Fibroblast of lung (primary cell): ENCODE measurements around the gene IQGAP2. TPM values are rescaled to one million over a fixed set of nuclear protein-coding genes. Genes with fewer than 3 reads are reported as not detected.
"Not testable (repeated sequence)": the region's sequence is repeated elsewhere in the genome, so short reads cannot be mapped to it uniquely, and the experiment has no call there.

Source experiments
- DNase-seq, 2 donors: peaks; one replicate each; pipeline versions ENCODE4 v3.0.0 to v3.0.0-alpha.2; 2010; ENCODE audit warnings: low read depth in 2 of 2
- H2AFZ ChIP-seq: 2 replicates; pipeline ENCODE4 v1.5.1; 2012; ENCODE audit warnings: low read length, control low read depth, inconsistent platforms
- H3K27ac ChIP-seq: 2 replicates; pipeline ENCODE4 v1.5.1; 2011; ENCODE audit warnings: low read length, control low read depth; ENCODE audit not compliant: insufficient read depth
- H3K27me3 ChIP-seq: 2 replicates; pipeline ENCODE4 v1.5.1; 2011; ENCODE audit warnings: mild to moderate bottlenecking, low read length; ENCODE audit not compliant: control insufficient read depth, insufficient read depth
- H3K36me3 ChIP-seq: 2 replicates; pipeline ENCODE4 v1.5.1; 2011; ENCODE audit warnings: low read length; ENCODE audit not compliant: control insufficient read depth, insufficient read depth
- H3K4me1 ChIP-seq: 2 replicates; pipeline ENCODE4 v1.5.1; 2011; ENCODE audit warnings: low read length; ENCODE audit not compliant: control insufficient read depth, insufficient read depth; ENCODE audit errors: extremely low read depth
- H3K4me2 ChIP-seq: 2 replicates; pipeline ENCODE4 v1.5.1; 2011; ENCODE audit warnings: low read length, control low read depth; ENCODE audit not compliant: insufficient read depth; ENCODE audit errors: extremely low read depth
- H3K4me3 ChIP-seq, 4 experiments: fragments of 200-600 bp in 1 of 4; sonication (generic) in 1 of 4; replicated peaks in 1 of 4; 2 replicates each; pipeline ENCODE4 v1.5.1; 2011 to 2016; ENCODE audit warnings: low read length in 4 of 4, low read depth in 3 of 4, mild to moderate bottlenecking in 3 of 4, control low read depth in 2 of 4, inconsistent platforms in 1 of 4, mixed read lengths in 1 of 4; ENCODE audit not compliant: insufficient read depth in 1 of 4; ENCODE audit errors: control extremely low read depth in 1 of 4
- H3K79me2 ChIP-seq: 2 replicates; pipeline ENCODE4 v1.5.1; 2012; ENCODE audit warnings: mild to moderate bottlenecking, low read length, inconsistent platforms; ENCODE audit not compliant: control insufficient read depth, insufficient read depth
- H3K9ac ChIP-seq: 2 replicates; pipeline ENCODE4 v1.5.1; 2011; ENCODE audit warnings: mild to moderate bottlenecking, low read length, control low read depth; ENCODE audit not compliant: insufficient read depth
- H3K9me3 ChIP-seq: 2 replicates; pipeline ENCODE4 v1.5.1; 2012; ENCODE audit warnings: low read depth, low read length; ENCODE audit not compliant: control insufficient read depth, insufficient read depth
- H4K20me1 ChIP-seq: 2 replicates; pipeline ENCODE4 v1.5.1; 2011; ENCODE audit warnings: low read length; ENCODE audit not compliant: control insufficient read depth, insufficient read depth; ENCODE audit errors: extremely low read depth
- EZH2 ChIP-seq: IDR thresholded peaks from 2 replicates; pipeline ENCODE4 v1.5.1; 2012; ENCODE audit warnings: low read length, control low read depth, mild to moderate bottlenecking; ENCODE audit errors: missing control alignments
- polyA plus RNA-seq, 2 donors: library from polyadenylated mRNA; depleted of rRNA in 1 of 2; stranded (reverse) in 1 of 2; unstranded in 1 of 2; fragments of >200 nt; gene quantifications; 2 replicates each; pipeline ENCODE4 v1.2.1, GENCODE V29; 2011 to 2012; ENCODE audit warnings: missing spikeins in 1 of 2
- total RNA-seq: library from RNA; depleted of rRNA; stranded (reverse); fragments of >200 nt; gene quantifications from 2 replicates; pipeline ENCODE4 v1.2.1, GENCODE V29; 2014
- TF ChIP-seq, protein P1 (sequence below), 2 donors: IDR thresholded peaks in 1 of 2; conservative IDR thresholded peaks in 1 of 2; 1 replicate in 1 of 2; 2 replicates in 1 of 2; pipeline ENCODE4 v1.5.1; 2011 to 2012; ENCODE audit warnings: low read length in 2 of 2, control low read depth in 1 of 2, inconsistent platforms in 1 of 2, low read depth in 1 of 2, mild to moderate bottlenecking in 1 of 2

The IQGAP2 gene
- total and polyA plus RNA-seq, 2 donors (not counting 1 experiment from before 2014, with no cell fraction given): 5.1 to 7.9 TPM

DNA sequence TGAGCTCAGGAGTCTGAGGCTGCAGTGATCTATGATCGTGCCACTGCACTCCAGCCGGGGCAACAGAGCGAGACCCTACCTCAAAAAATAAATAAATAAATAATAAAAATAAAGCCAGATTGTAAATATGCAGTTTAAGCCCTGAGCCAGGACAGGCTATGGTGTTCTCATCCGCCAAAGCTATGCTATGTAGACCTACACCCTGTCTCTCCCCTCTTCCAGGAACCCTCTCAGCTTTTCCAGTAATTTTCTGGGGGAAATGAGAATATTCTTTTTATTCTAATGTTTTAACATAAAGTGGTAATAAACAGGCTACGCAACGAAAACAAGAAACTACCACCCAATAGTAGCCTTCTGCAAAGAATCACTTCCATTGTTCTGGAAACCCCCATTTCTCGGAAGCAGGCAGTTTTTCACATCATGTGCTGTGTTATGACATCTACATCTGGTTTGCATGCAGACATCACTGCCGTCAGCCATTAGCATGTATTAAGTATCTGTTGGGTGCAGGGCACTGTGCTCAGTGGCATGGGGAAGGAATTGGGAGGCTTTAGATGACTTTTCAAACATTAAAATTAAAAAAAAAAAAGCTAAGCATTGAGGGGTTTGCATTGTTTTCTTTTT, 274.9 kb downstream of the IQGAP2 start:
- no peaks in the 10 kb centered on the region for H3K79me2 ChIP-seq
- no peaks in the 10 kb centered on the region for H3K4me1 ChIP-seq
- no peaks in the 10 kb centered on the region for H3K27me3 ChIP-seq
- no peaks in the 10 kb centered on the region for H4K20me1 ChIP-seq
- no peak for DNase-seq
- no peak overlapping the region for H3K27ac ChIP-seq
- H3K36me3 ChIP-seq: no peaks in the 10 kb centered on the region
- H2AFZ ChIP-seq: no peak overlapping the region
- no peak for TF ChIP-seq EZH2
- TF ChIP-seq, protein P1, sequence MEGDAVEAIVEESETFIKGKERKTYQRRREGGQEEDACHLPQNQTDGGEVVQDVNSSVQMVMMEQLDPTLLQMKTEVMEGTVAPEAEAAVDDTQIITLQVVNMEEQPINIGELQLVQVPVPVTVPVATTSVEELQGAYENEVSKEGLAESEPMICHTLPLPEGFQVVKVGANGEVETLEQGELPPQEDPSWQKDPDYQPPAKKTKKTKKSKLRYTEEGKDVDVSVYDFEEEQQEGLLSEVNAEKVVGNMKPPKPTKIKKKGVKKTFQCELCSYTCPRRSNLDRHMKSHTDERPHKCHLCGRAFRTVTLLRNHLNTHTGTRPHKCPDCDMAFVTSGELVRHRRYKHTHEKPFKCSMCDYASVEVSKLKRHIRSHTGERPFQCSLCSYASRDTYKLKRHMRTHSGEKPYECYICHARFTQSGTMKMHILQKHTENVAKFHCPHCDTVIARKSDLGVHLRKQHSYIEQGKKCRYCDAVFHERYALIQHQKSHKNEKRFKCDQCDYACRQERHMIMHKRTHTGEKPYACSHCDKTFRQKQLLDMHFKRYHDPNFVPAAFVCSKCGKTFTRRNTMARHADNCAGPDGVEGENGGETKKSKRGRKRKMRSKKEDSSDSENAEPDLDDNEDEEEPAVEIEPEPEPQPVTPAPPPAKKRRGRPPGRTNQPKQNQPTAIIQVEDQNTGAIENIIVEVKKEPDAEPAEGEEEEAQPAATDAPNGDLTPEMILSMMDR (conservative IDR thresholded peaks at IDR 0.05 in 1 of 2, IDR thresholded peaks at IDR 0.05 in 1 of 2; ENCODE audit: low read depth in 1 of 2, low read length in 2 of 2): no peak
- H3K4me2 ChIP-seq: no peak overlapping the region
- H3K4me3 ChIP-seq: no peak overlapping the region
- no peak overlapping the region for H3K9ac ChIP-seq
- H3K9me3 ChIP-seq: no peaks in the 10 kb centered on the region

DNA sequence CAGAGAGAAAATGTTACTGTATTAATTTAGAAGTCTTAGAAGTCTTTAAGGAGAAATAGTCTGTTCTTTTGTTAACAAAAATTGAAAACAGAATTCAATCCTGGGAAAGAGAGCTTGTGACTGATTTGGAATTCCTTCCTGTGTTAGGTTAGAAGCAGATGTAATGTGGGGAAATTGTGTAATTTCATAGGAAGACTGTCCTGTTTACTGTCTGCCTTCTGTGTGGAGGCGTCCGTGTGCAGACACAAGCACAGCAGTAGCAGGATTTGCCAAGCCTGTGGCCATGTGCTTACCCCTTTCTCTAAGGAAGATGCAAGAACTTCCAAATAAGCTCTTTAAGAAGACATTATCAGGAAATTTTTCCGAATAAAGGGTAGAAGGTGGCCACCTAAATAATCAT, 276.1 kb downstream of the IQGAP2 start:
- Histone ChIP-seq H3K4me1 (no peaks in the 10 kb centered on the region), H3K27me3 (no peaks in the 10 kb centered on the region), H3K4me3 (no peak overlapping the region), H3K79me2 (no peaks in the 10 kb centered on the region), H3K9me3 (no peaks in the 10 kb centered on the region), H3K36me3 (no peaks in the 10 kb centered on the region), H3K27ac (no peak overlapping the region), H4K20me1 (no peaks in the 10 kb centered on the region), H3K4me2 (no peak overlapping the region), H2AFZ (peak overlapping the region; percentile 31), H3K9ac (no peak overlapping the region)
- DNase-seq: peak in 1 of 2 donors; percentile 58
- TF ChIP-seq EZH2: no peak
- TF ChIP-seq, protein P1 (conservative IDR thresholded peaks at IDR 0.05 in 1 of 2, IDR thresholded peaks at IDR 0.05 in 1 of 2; ENCODE audit: low read depth in 1 of 2, low read length in 2 of 2): no peak

DNA sequence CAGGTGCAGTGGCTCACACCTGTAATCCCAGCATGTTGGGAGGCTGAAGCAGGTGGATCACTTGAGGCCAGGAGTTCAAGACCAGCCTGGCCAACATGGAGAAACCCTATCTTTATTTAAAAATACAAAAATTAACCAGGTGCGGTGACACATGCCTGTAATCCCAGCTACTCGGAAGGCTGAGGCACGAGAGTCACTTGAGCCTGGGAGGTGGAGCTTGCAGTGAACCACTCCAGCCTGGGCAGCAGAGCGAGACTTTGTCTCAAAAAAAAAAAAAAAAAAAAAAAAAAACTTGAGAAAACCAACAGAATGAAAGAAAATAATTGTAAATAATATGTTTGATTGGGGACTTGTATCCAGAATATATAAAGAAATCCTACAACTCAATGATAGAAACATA, 277.7 kb downstream of the IQGAP2 start:
- H3K9ac ChIP-seq, H4K20me1 ChIP-seq, H3K27me3 ChIP-seq, H3K27ac ChIP-seq, H3K4me3 ChIP-seq, DNase-seq, H2AFZ ChIP-seq, H3K9me3 ChIP-seq, H3K79me2 ChIP-seq, H3K4me1 ChIP-seq, H3K36me3 ChIP-seq, H3K4me2 ChIP-seq: not testable (repeated sequence)
